GM12891 (cell line): Measurements from ENCODE around the gene IL1RL1.

Experiments
- PAX5 ChIP-seq: IDR thresholded peaks from 2 replicates; pipeline ENCODE4 v1.6.1; 2011; ENCODE audit warnings: low read length, moderate library complexity, mild to moderate bottlenecking; ENCODE audit not compliant: insufficient read depth, severe bottlenecking
- POLR2A ChIP-seq: IDR thresholded peaks from 2 replicates; pipeline ENCODE4 v1.6.1; 2011; ENCODE audit warnings: low read depth, low read length, control low read depth
- POLR2AphosphoS5 ChIP-seq: IDR thresholded peaks from 2 replicates; pipeline ENCODE4 v1.6.1; 2011; ENCODE audit warnings: low read depth, low read length, control low read depth
- POU2F2 ChIP-seq: IDR thresholded peaks from 2 replicates; pipeline ENCODE4 v1.6.1; 2011; ENCODE audit warnings: low read depth, mild to moderate bottlenecking, control low read depth, low read length, moderate library complexity
- SPI1 ChIP-seq: IDR thresholded peaks from 2 replicates; pipeline ENCODE4 v1.6.1; 2011; ENCODE audit warnings: low read depth, low read length, control low read depth
- TAF1 ChIP-seq: IDR thresholded peaks from 2 replicates; pipeline ENCODE4 v1.6.1; 2011; ENCODE audit warnings: low read depth, low read length, control low read depth

- TF ChIP-seq POLR2A (no peak), POLR2AphosphoS5 (no peak), PAX5 (no peak), TAF1 (no peak), SPI1 (no peak), POU2F2 (no peak)
These were observed 34.1 kb upstream of the IL1RL1 start for GRCh38 chr2:102277202-102277700.
